K562 treated with DMSO at 1 percent for 24 hours (cell line): ENCODE data around the gene ZIC3. TPM values are rescaled to one million over a fixed set of nuclear protein-coding genes. Genes with fewer than 3 reads are reported as not detected.

Source experiments
- total RNA-seq: library from RNA; unstranded; fragments of 300-600 nt; gene quantifications from 2 replicates; pipeline ENCODE4 v1.2.3, GENCODE V29; 2022; ENCODE audit warnings: low read depth; ENCODE audit not compliant: insufficient read depth

Gene ZIC3
- total RNA-seq, result not detected in 2 replicates

GRCh38 chrX:137565921-137566745, at the start of gene ZIC3:
ZIC3 (plus strand) TSS chrX:137566127; CDS start chrX:137566692, 565 bp downstream.

